HG03025 (cell line): ENCODE measurements around the gene ITIH6.

Source experiments
- ATAC-seq: cut with Tn5 transposase; IDR thresholded peaks from one replicate; pipeline ENCODE4 v1.9.1; 2021; ENCODE audit warnings: mild to moderate bottlenecking, moderate library complexity; ENCODE audit not compliant: unreplicated experiment, low FRiP score

ITIH6 gene

DNA sequence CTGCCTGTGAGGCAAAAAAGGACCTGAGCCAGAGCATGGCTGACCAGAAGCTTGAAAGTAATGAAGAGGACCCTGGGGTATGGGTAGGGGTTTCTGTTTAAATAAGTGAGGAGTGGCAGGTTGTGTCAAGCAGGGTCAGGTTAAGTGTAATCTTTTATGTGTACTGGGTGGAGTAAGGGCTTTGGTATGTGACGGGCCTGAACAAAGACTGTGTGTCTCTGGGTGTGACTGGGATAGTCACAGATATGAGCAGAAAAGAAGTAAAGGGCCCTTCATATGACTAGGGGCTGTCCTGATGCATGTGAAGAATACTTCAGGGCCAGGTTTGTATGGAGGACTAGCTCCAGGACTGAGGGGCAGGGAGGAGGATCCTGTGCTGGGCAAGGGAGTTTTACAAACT is 82.4 kb downstream of the ITIH6 start:
- ATAC-seq, result no peak

- no peak for ATAC-seq
These were observed 83.6 kb downstream of the ITIH6 start for GRCh38 chrX:54714424-54714823.

- no peak for ATAC-seq
These were observed 86.3 kb downstream of the ITIH6 start for GRCh38 chrX:54711735-54712134.

- no peak for ATAC-seq
These were observed 87.1 kb downstream of the ITIH6 start for GRCh38 chrX:54710920-54711319.

GRCh38 chrX:54708404-54708803 is 89.7 kb downstream of the ITIH6 start:
- ATAC-seq, result no peak
